GM18507 (cell line): ENCODE results near the gene EPB41L1.

ENCODE experiments used
- DNase-seq: peaks from one replicate; pipeline ENCODE4 v3.0.0; 2011; ENCODE audit warnings: low read depth; ENCODE audit not compliant: insufficient read length; ENCODE audit errors: extremely low spot score
- FAIRE-seq: peaks from 2 replicates; lab custom pipeline; 2011; peaks lifted over from hg19 to GRCh38; lab: Jason Lieb, UNC

The EPB41L1 gene

GRCh38 chr20:36210436-36211021, 56.0 kb downstream of the EPB41L1 start:
- DNase-seq (no peak), FAIRE-seq (no peak)

- FAIRE-seq (no peak), DNase-seq (no peak)
These were observed 58.8 kb downstream of the EPB41L1 start for GRCh38 chr20:36213362-36213761.

- FAIRE-seq = peak; percentile 76
- peak; percentile 25 for DNase-seq
These were observed 60.2 kb downstream of the EPB41L1 start for GRCh38 chr20:36214684-36215256.

GRCh38 chr20:36215778-36216177, 61.2 kb downstream of the EPB41L1 start:
- FAIRE-seq = no peak
- no peak for DNase-seq

- DNase-seq = no peak
- no peak for FAIRE-seq
These were observed 61.9 kb downstream of the EPB41L1 start for GRCh38 chr20:36216314-36217025.

DNA sequence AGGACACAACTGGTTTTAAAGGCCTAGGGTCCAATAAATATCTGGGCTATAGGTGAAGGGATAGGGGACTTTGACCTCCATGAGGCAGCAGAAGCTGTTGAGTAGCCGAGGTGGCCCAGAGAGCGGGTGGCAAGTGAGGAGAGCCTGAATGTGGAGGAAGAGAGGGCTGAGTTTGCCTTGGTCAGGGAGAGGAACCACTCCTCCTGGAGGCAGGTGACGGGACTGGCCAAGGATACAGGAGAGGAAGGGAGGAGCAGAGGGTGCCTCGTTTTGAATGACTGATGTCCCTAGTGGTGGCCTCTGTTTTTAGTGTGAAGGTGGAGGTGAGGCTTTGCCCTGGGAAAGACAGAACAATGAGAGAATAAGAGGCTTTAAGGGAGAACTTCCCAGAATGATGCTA, 62.7 kb downstream of the EPB41L1 start:
- DNase-seq = no peak
- no peak for FAIRE-seq

GRCh38 chr20:36218380-36219064, 64.0 kb downstream of the EPB41L1 start:
- FAIRE-seq = no peak
- DNase-seq = no peak

- no peak for FAIRE-seq
- no peak for DNase-seq
These were observed 65.2 kb downstream of the EPB41L1 start for GRCh38 chr20:36219671-36220220.

DNA sequence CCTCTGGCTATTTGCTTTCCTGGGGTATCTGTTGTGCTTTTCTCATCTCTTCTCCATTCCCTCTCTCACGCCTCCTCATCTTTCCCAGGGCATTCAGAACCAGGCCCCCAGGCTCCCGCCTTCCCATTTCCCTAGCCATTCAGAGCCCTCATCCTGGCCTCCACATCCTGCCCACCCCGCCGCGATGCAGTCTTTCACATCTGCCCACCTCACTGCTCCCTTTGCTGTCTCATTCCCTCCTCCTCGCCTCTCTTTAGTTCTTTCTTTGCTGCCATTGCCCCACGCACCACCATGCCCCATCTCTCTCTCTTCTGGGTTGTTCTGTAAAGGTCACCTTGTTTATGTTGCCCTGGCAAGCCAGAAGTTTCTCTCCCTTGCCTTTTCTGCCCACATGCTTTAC, 71.1 kb downstream of the EPB41L1 start:
- FAIRE-seq (no peak), DNase-seq (no peak)

- FAIRE-seq = no peak
- no peak for DNase-seq
These were observed 74.2 kb downstream of the EPB41L1 start for GRCh38 chr20:36228770-36229169.

- FAIRE-seq (no peak), DNase-seq (no peak)
These were observed 75.5 kb downstream of the EPB41L1 start for GRCh38 chr20:36230019-36230418.

DNA sequence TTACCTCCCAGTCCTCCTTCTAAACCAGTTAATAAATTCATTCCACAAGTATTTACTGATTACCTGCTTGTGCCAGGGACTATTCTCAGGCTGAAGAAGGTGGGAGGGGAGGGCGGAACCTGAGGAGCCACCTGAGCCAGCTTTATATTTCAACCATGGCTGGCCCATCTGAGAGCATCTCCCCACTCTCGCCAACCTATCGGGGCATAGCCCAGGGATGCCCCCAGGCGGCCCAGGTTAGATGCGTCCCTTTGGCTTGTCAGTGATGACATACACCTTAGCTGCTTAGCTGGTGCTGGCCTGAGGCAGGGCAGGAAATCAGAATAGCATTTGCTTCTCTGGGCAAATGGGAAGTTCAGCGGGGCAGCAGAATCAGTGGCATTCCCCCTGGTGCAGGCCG, 76.8 kb downstream of the EPB41L1 start:
- FAIRE-seq (no peak), DNase-seq (no peak)

- DNase-seq (no peak), FAIRE-seq (no peak)
These were observed 80.3 kb downstream of the EPB41L1 start for GRCh38 chr20:36234771-36235320.

- peak; percentile 73 for FAIRE-seq
- DNase-seq = peak; percentile 62
These were observed 81.6 kb downstream of the EPB41L1 start, which contains the start of gene AAR2 for GRCh38 chr20:36235892-36236785. Gene AAR2, plus strand, starts transcription at chr20:36236478. Its CDS starts 3,391 bp downstream, at chr20:36239869.

- FAIRE-seq (no peak), DNase-seq (no peak)
These were observed 82.2 kb downstream of the EPB41L1 start for GRCh38 chr20:36236786-36237121.

- FAIRE-seq = no peak
These were observed 82.9 kb downstream of the EPB41L1 start for GRCh38 chr20:36237477-36237876.

GRCh38 chr20:36238153-36238552, 83.6 kb downstream of the EPB41L1 start:
- DNase-seq (no peak), FAIRE-seq (no peak)

More at GRCh38 chr20:36237477-36237876, 82.9 kb downstream of the EPB41L1 start:
- DNase-seq = no peak

DNA sequence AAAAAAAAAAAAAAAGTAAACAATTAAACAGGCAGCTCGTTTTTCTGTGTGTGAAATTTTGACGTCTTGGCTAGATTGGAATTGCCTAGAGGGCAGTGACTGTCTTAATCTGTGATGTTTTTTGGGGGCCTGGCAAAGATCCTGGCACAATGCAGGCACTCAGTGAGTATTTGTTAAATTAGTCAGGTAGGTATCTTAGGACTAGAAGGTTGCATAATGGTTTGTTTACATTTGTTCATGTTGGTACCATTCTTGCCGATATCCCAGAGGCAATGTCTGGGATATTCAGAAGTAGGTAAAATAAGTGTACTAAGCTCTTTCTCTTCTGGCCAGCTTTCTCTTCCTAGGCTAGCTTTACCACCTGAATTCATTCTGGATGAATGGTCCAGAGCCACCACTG, 84.2 kb downstream of the EPB41L1 start:
- no peak for FAIRE-seq

GRCh38 chr20:36240076-36240475, 85.5 kb downstream of the EPB41L1 start:
- no peak for FAIRE-seq
- DNase-seq = no peak

More for the DNA sequence above, 84.2 kb downstream of the EPB41L1 start:
- no peak for DNase-seq
